NCI-H146 treated with DMSO at 0.1 percent for 48 hours (cell line): ENCODE data around the gene RPS27.

ENCODE experiments used
- DNase-seq: peaks from one replicate; lab custom pipeline; 2025; ENCODE audit not compliant: unreplicated experiment; lab: John Stamatoyannopoulos, UW

The RPS27 gene

GRCh38 chr1:153990468-153991150, at the start of gene RPS27:
RPS27 (plus strand) TSS chr1:153990762; CDS start chr1:153990797, 35 bp downstream.
- peak; percentile 97 for DNase-seq

- DNase-seq = no peak
Observed at GRCh38 chr1:153941826-153942725, 48.5 kb upstream of the RPS27 start.

GRCh38 chr1:153942766-153943549, 47.6 kb upstream of the RPS27 start:
- DNase-seq = no peak

- no peak for DNase-seq
Observed at GRCh38 chr1:153944005-153944826, 46.3 kb upstream of the RPS27 start.

GRCh38 chr1:153944827-153945117, 45.8 kb upstream of the RPS27 start:
- DNase-seq = no peak

- no peak for DNase-seq
Observed at GRCh38 chr1:153945131-153945794, 45.3 kb upstream of the RPS27 start.

GRCh38 chr1:153945795-153946621, 44.6 kb upstream of the RPS27 start:
- peak; percentile 14 for DNase-seq

- DNase-seq = peak; percentile 43
Observed at GRCh38 chr1:153946622-153947241, 43.8 kb upstream of the RPS27 start, which contains the start of gene DENND4B. DENND4B (minus strand) TSS chr1:153946718; CDS start chr1:153944374, 2,344 bp downstream.

GRCh38 chr1:153951183-153951582, 39.4 kb upstream of the RPS27 start:
- DNase-seq = no peak

GRCh38 chr1:153951801-153952200, 38.8 kb upstream of the RPS27 start:
- DNase-seq = no peak

- DNase-seq = no peak
Observed at GRCh38 chr1:153953859-153954365, 36.6 kb upstream of the RPS27 start.

GRCh38 chr1:153954826-153955225, 35.7 kb upstream of the RPS27 start:
- no peak for DNase-seq

GRCh38 chr1:153956997-153957715, 33.4 kb upstream of the RPS27 start:
- no peak for DNase-seq

- no peak for DNase-seq
Observed at GRCh38 chr1:153957744-153958110, 32.8 kb upstream of the RPS27 start.

GRCh38 chr1:153958111-153958960, 32.2 kb upstream of the RPS27 start, which contains the start of gene CRTC2:
CRTC2 (minus strand) TSS chr1:153958612; CDS start chr1:153958497, 115 bp downstream.
- DNase-seq = peak; percentile 99

- no peak for DNase-seq
Observed at GRCh38 chr1:153958961-153959260, 31.7 kb upstream of the RPS27 start.

GRCh38 chr1:153959454-153959853, 31.1 kb upstream of the RPS27 start:
- DNase-seq = no peak
